Testis (tissue), 2 donors: ENCODE measurements around the gene LGALS7B.

Experiments used
- POLR2A ChIP-seq: fragments of 450-650 bp; IDR thresholded peaks from one replicate; pipeline ENCODE4 v1.6.1; 2017; ENCODE audit warnings: antibody characterized with exemption, mild to moderate bottlenecking, moderate library complexity
- TF ChIP-seq, protein P1 (sequence below), 3 experiments: fragments of 450-650 bp in 2 of 3; fragments of 200-600 bp in 1 of 3; sonication (generic) in 1 of 3; IDR thresholded peaks; one replicate each; pipeline ENCODE4 v1.5.1; 2016 to 2019; ENCODE audit warnings: antibody characterized with exemption in 3 of 3, mild to moderate bottlenecking in 2 of 3, moderate library complexity in 1 of 3

DNA sequence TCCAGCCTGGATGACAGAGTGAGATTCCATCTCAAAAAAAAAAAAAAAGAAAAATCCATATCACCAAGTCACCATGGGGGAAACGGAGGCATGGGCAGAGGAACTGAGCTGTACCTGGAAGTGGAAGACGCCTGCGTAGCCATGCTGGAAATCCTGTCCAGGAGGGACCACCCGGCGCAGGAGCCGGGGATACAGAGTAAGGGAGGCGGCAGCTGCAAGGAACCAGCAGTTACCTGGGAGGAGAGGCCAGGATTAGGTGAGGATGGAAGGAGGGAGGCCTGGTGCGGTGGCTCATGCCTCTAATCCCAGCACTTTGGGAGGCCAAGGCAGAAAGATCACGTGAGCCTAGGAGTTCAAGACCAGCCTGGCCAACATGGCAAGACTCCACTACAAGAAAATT lies 46.7 kb upstream of the LGALS7B start:
- TF ChIP-seq, protein P1, sequence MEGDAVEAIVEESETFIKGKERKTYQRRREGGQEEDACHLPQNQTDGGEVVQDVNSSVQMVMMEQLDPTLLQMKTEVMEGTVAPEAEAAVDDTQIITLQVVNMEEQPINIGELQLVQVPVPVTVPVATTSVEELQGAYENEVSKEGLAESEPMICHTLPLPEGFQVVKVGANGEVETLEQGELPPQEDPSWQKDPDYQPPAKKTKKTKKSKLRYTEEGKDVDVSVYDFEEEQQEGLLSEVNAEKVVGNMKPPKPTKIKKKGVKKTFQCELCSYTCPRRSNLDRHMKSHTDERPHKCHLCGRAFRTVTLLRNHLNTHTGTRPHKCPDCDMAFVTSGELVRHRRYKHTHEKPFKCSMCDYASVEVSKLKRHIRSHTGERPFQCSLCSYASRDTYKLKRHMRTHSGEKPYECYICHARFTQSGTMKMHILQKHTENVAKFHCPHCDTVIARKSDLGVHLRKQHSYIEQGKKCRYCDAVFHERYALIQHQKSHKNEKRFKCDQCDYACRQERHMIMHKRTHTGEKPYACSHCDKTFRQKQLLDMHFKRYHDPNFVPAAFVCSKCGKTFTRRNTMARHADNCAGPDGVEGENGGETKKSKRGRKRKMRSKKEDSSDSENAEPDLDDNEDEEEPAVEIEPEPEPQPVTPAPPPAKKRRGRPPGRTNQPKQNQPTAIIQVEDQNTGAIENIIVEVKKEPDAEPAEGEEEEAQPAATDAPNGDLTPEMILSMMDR (IDR thresholded peaks at IDR 0.05) = no peak
- no peak for TF ChIP-seq POLR2A
